ENCODE results near the gene RELL1.

RELL1 gene

GRCh38 chr4:37591349-37591748 is 94.8 kb downstream of the RELL1 start:
- no peak for DNase-seq

DNA sequence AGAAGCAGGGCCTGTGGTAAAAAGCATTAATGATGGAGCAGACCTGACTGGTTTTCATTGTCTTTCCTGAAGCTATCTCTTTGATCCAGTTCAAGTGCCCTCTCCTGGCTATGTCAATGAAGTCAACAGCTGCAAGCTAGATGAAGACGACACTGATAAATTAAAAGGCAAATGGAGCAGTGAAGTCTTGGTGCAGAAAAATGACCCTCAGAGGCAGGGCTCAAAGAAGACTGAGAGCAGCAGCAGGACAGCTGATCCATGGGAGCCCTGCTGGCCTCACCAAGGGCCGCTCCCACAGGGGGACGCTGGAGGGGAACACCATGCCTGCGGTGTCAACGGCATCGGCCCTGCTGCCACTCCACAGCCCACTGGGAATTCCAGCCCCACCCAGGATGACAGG is 96.2 kb downstream of the RELL1 start:
- no peak for DNase-seq

DNA sequence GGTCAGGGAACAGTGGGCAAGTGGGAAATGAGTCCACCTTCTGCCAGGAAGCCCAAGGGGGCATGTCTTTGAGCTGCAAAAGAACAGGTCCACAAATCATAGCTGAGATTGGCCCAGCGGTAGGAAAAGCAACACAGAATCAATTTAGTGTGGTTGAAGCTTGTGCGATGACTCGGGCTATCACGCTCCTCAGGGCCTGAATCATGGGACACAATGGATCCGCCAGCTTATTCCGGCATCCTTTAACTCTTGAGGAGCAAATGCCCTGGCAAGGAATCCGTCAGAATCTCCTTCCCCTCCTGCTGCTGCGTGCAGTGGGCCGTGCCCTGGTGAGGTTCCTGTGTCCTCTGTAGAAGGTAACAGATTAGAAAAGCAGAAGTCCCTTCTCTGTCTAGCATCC is 98.0 kb downstream of the RELL1 start:
- no peak for DNase-seq

DNA sequence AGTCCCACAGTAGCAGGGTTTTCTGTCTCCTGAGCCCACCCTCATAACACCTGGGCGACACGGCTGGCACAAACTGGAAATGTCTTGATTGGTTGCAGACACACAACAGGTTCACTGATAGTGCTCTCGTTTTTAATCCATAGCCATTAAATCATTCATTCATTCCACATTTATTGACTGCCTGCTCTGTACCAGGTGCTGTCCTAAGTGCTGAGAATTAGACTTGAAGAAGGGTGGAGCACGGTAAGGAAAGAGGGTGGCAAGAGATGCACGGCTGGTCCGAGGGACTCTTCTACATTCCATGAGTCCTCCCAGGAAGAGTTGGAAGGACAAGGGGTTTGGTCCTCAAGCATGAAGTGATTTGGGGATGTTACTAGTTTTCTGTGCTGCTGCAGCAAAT is 100.0 kb downstream of the RELL1 start:
- DNase-seq, result no peak

GRCh38 chr4:37584493-37585060 is 101.6 kb downstream of the RELL1 start:
- no peak for DNase-seq

DNA sequence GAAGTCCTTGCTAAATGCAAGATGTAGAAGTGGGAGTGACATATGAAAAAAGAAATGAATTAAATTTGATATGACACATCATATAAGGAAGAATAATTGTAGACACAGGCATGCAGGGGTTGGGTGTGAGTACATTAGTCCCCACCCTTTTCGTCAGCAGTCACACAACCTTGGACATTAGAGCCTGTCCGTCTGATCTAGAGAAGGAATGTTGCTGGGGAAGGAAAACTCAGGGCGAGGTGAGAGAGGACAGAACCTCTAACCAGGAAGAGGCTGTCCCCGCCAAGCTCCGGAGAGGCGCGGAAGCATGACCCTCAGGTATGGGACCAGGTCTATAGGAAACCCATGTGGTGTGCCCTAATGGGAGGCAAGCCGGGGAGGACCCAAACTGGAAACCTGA is 102.1 kb downstream of the RELL1 start:
- DNase-seq, result no peak

- no peak for DNase-seq
Measured at GRCh38 chr4:37573566-37573965, 112.6 kb downstream of the RELL1 start.

DNA sequence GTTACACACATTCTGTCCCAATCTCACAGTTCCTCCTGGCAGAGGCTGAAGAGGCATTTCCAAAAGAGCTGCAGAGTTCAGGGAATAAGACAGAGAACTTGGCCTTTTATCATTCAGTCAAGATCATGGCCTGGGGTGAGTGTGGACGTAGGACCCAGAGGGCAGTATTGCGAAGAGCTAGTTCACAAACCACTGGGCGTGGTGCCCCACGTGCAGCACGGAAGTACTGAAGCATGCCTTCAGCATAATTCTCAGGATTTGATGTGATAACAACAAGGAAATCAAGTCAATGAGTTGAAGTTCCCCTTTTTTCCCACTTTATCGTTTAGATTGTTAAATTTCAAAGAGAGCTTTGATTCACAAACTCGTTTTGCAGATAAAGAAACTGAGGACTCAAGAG is 117.7 kb downstream of the RELL1 start:
- no peak for DNase-seq

GRCh38 chr4:37567836-37568235 is 118.3 kb downstream of the RELL1 start:
- no peak for DNase-seq

DNA sequence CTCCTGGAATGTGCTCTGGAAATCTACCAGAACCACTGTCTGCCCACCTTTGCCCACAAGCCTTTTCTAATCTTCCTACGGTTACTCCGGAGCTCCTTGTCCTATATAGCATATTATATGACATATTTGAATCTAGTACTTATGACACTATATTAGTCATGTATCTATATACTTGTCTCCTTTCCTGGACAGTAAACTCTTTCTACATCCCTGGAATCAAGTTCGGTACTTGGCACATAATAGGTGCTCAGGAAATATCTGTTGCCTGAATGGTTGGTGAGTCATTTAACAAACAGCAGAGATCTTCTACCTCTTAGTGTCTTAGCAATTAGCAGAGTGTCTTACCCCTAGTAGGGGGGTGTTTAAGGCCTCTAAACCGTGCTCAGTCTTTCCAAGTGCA is 123.6 kb downstream of the RELL1 start:
- DNase-seq, result no peak

- no peak for DNase-seq
Measured at GRCh38 chr4:37561803-37562207, 124.4 kb downstream of the RELL1 start.

DNA sequence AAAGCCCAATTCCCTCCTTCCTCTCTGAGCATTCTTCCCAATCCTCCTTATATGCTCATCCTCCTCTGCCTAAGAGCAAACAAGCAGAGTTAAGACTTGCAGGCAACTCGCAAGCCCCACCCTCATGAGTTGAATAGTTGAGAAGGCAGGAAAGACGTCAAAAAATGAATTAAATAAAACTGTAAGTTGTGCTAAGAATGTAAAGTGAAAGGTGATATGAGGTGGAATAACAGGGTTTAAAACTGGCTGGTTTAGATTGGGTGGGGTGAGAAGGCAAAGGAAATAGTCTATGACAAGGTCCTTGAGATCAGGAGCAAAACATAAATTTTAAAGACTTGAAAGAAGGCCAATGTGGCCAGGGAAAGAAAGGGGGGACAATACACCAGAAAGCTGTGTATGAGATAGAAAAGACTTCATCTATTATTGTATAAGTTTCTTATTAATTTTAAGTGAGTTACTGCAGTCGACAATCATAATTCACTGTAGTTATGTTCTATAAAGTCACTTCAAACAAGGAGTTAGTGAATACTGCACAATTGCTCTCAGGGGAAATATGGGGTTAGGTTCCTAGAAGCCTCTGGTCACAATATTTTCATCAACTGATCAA is 124.9 kb downstream of the RELL1 start:
- DNase-seq, result no peak
